Hepatocyte (in vitro differentiated cells): Measurements from ENCODE around the gene CMTM8.

ENCODE experiments used
- CTCF ChIP-seq: fragments of 200-600 bp; sonication (generic); IDR thresholded peaks from 2 replicates; pipeline ENCODE4 v1.5.1; 2016; ENCODE audit warnings: antibody characterized with exemption, mild to moderate bottlenecking; ENCODE audit not compliant: poor library complexity
- EZH2 ChIP-seq: fragments of 200-600 bp; sonication (generic); IDR thresholded peaks from 2 replicates; pipeline ENCODE4 v1.6.1; 2016; ENCODE audit warnings: antibody characterized with exemption, mild to moderate bottlenecking, borderline replicate concordance

DNA sequence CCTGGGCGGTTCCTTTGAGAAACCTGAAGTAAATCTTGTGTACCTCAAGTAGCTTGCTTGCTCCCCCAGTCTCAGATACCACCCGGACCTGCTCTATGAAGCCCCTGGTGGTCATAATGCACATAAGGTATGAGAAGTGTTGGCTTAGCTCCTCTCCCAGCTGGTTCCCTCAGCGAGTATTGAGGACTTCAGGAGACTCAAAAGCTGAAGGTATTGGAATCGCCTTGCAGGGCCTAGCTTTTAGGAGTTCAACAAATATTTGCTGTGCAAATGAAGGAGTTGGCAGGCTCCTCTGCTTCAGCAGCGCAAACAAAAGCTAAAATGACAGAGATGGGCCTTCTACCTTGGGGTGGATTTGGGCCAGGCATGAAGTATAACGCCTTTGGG, 1.7 kb downstream of the CMTM8 start:
- TF ChIP-seq EZH2 (no peak), CTCF (peak; percentile 51)
